ENCODE data around the gene CD22.
A peak's percentile ranks its signal among the peaks of the same experiment; 100 is the strongest.

CD22 gene

DNA sequence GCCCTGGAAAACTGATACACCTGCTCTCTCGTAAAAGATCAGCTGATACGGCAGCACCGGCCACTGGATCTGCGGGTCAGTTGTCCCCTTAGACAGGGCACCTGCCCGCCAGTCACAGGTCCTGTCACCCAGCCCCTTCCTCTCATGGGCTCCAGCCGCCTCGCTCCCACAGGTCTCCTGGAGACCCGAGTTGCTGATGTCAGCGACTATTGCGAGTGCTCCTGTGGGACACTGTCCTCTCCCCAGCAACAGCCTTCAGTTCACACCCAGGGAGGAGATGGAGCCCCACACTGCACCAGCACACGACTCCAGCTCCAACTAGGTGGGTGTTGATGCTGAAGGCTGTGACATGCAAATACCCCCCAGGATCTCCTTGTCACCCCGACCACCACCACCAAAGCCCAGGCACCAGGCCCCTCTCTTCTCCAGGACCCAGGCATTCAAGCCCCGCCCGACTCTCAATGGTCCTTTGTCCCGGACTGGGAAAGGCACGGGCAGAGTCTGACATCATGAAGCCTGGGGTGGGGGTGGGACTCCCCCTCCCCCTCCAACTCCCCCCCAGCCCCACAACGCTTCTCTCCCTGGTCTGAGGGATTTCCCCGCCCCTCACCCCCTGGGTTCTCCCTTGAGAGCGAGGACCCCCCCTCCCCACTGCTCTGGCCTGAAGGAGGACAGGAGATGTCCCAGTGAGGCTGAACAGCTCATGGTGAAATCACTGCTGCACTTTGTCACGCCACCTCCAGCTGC lies 38.4 kb upstream of the CD22 start:
- TF ChIP-seq, protein P1, sequence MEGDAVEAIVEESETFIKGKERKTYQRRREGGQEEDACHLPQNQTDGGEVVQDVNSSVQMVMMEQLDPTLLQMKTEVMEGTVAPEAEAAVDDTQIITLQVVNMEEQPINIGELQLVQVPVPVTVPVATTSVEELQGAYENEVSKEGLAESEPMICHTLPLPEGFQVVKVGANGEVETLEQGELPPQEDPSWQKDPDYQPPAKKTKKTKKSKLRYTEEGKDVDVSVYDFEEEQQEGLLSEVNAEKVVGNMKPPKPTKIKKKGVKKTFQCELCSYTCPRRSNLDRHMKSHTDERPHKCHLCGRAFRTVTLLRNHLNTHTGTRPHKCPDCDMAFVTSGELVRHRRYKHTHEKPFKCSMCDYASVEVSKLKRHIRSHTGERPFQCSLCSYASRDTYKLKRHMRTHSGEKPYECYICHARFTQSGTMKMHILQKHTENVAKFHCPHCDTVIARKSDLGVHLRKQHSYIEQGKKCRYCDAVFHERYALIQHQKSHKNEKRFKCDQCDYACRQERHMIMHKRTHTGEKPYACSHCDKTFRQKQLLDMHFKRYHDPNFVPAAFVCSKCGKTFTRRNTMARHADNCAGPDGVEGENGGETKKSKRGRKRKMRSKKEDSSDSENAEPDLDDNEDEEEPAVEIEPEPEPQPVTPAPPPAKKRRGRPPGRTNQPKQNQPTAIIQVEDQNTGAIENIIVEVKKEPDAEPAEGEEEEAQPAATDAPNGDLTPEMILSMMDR (IDR thresholded peaks at IDR 0.05; ENCODE audit: low read length) = no peak
- no peak for TF ChIP-seq EZH2phosphoT487 (IDR thresholded peaks at IDR 0.05; ENCODE audit: low read length)
- no peak for TF ChIP-seq EZH2 (optimal IDR thresholded peaks at IDR 0.05; ENCODE audit: low read depth, low read length)
- Histone ChIP-seq H3K79me2 (ENCODE audit: low read length) (no peaks in the 10 kb centered on the region), H3K9me2 (replicated peaks; ENCODE audit: insufficient read depth, low read length) (no peaks in the 10 kb centered on the region), H3K4me3 (ENCODE audit: low read length) (no peak overlapping the region), H3K9me3 (replicated peaks; ENCODE audit: insufficient read depth, low read length) (no peaks in the 10 kb centered on the region), H3K27ac (ENCODE audit: low read length) (no peak overlapping the region), H3K27me3 (replicated peaks; ENCODE audit: insufficient read depth, low read length) (peaks cover 49% of the 10 kb centered on the region), H3K36me3 (replicated peaks; ENCODE audit: insufficient read depth, low read length) (no peaks in the 10 kb centered on the region), H2AFZ (ENCODE audit: low read length) (no peak overlapping the region), H3K4me2 (ENCODE audit: low read depth, low read length) (no peak overlapping the region), H3F3A (ENCODE audit: insufficient read depth, low read length) (no peaks in the 10 kb centered on the region), H3K4me1 (ENCODE audit: low read length) (0 out of 2 replicates have a peak, but pooled peaks cover 2% of the 10 kb centered on the region), H4K20me1 (ENCODE audit: insufficient read depth, low read length) (no peaks in the 10 kb centered on the region), H3K9ac (ENCODE audit: low read length) (no peak overlapping the region)
- peak; percentile 2 for DNase-seq

DNA sequence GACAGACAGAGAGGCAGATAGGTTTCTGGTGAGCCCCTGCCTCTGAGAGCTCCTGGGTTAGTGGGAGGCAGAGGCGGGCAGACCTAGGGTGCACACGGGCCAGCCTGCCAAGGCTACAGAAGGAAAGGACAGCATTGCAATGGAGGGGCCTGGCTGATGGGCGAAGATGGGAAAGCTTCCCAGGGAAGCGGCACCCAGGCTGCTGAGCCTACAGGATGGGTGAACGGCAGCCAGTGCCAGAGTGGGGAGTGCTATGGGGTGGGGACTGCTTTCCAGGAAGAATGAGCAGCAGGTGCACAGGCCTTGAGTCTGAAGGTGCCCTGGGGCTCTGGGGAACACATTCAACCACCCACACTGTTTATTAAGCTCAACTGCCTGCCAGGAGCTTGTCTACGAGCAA lies 37.7 kb upstream of the CD22 start:
- Histone ChIP-seq H3K4me2 (ENCODE audit: low read depth, low read length) (no peak overlapping the region), H3K27me3 (replicated peaks; ENCODE audit: insufficient read depth, low read length) (peaks cover 49% of the 10 kb centered on the region), H3K9me3 (replicated peaks; ENCODE audit: insufficient read depth, low read length) (no peaks in the 10 kb centered on the region), H2AFZ (ENCODE audit: low read length) (no peak overlapping the region), H3K27ac (ENCODE audit: low read length) (no peak overlapping the region), H3K79me2 (ENCODE audit: low read length) (no peaks in the 10 kb centered on the region), H3K4me3 (ENCODE audit: low read length) (no peak overlapping the region), H3K9ac (ENCODE audit: low read length) (no peak overlapping the region), H3K36me3 (replicated peaks; ENCODE audit: insufficient read depth, low read length) (no peaks in the 10 kb centered on the region), H3F3A (ENCODE audit: insufficient read depth, low read length) (no peaks in the 10 kb centered on the region), H3K4me1 (ENCODE audit: low read length) (peaks cover 7% of the 10 kb centered on the region; the same call in 1 of the 2 replicates), H3K9me2 (replicated peaks; ENCODE audit: insufficient read depth, low read length) (no peaks in the 10 kb centered on the region), H4K20me1 (ENCODE audit: insufficient read depth, low read length) (no peaks in the 10 kb centered on the region)
- TF ChIP-seq EZH2 (optimal IDR thresholded peaks at IDR 0.05; ENCODE audit: low read depth, low read length) = no peak
- TF ChIP-seq, protein P1 (IDR thresholded peaks at IDR 0.05; ENCODE audit: low read length) = no peak
- no peak for TF ChIP-seq EZH2phosphoT487 (IDR thresholded peaks at IDR 0.05; ENCODE audit: low read length)
- peak; percentile 2 for DNase-seq

DNA sequence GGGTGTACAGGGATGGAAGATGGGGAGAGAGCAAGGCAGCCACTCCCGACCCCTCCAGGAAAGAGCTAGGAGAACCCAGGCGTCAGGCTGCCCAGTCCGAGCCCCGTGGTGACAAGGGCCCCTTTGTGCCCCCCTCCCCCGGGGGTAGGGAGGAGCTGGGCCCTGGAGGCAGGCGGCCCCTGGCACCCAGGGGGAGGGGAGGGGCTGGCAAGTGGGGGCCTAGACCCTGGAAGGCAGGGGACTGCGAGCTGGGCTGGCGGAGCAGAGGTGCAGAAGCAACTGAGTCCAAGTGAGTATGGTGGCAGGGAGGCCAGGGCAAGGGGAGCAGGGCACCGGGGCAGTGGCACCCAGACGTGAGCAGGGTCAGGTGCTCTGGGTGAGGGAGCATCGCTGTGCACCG lies 37.1 kb upstream of the CD22 start, which contains the start of gene MAG:
TSS of gene MAG (plus strand) at position 246 of the 400 bp plus-strand sequence. CDS start 3,248 bp downstream, outside the sequence.
- Histone ChIP-seq H3F3A (ENCODE audit: insufficient read depth, low read length) (no peaks in the 10 kb centered on the region), H3K9ac (ENCODE audit: low read length) (no peak within 1 kb of the TSS), H3K27ac (ENCODE audit: low read length) (no peak within 1 kb of the TSS), H2AFZ (ENCODE audit: low read length) (no peak within 1 kb of the TSS), H3K79me2 (ENCODE audit: low read length) (no peaks in the 10 kb centered on the region), H3K36me3 (replicated peaks; ENCODE audit: insufficient read depth, low read length) (no peaks in the 10 kb centered on the region), H3K4me3 (ENCODE audit: low read length) (no peak within 1 kb of the TSS), H3K9me2 (replicated peaks; ENCODE audit: insufficient read depth, low read length) (no peaks in the 10 kb centered on the region), H3K4me2 (ENCODE audit: low read depth, low read length) (no peak within 1 kb of the TSS), H3K27me3 (replicated peaks; ENCODE audit: insufficient read depth, low read length) (peaks cover 48% of the 10 kb centered on the region), H4K20me1 (ENCODE audit: insufficient read depth, low read length) (no peaks in the 10 kb centered on the region), H3K9me3 (replicated peaks; ENCODE audit: insufficient read depth, low read length) (no peaks in the 10 kb centered on the region), H3K4me1 (ENCODE audit: low read length) (peaks cover 7% of the 10 kb centered on the region; the same call in 1 of the 2 replicates)
- no peak for DNase-seq
- TF ChIP-seq, protein P1 (IDR thresholded peaks at IDR 0.05; ENCODE audit: low read length) = no peak
- no peak for TF ChIP-seq EZH2phosphoT487 (IDR thresholded peaks at IDR 0.05; ENCODE audit: low read length)
- no peak for TF ChIP-seq EZH2 (optimal IDR thresholded peaks at IDR 0.05; ENCODE audit: low read depth, low read length)
